ENCODE measurements around the gene RPS18. TPM values are rescaled to one million over a fixed set of nuclear protein-coding genes. Genes with fewer than 3 reads are reported as not detected.
A peak's percentile ranks its signal among the peaks of the same experiment; 100 is the strongest.

RPS18 gene
- total RNA-seq, 5 donors from 2014 or later (not counting 1 experiment from before 2014, with no cell fraction given): 3,249 to 4,871 (median 4,590) TPM

GRCh38 chr6:33314515-33314942, 42.7 kb downstream of the RPS18 start:
- H3K36me3 Mint-ChIP-seq: peaks cover 21% of the 10 kb centered on the region
- H3K4me3 ChIP-seq (ENCODE audit: control insufficient read depth in 1 of 2, extremely low read depth in 1 of 2, low read length in 1 of 2): peak overlapping the region; percentile 35 to 93
- H3K9me3 Mint-ChIP-seq: no peaks in the 10 kb centered on the region

DNA sequence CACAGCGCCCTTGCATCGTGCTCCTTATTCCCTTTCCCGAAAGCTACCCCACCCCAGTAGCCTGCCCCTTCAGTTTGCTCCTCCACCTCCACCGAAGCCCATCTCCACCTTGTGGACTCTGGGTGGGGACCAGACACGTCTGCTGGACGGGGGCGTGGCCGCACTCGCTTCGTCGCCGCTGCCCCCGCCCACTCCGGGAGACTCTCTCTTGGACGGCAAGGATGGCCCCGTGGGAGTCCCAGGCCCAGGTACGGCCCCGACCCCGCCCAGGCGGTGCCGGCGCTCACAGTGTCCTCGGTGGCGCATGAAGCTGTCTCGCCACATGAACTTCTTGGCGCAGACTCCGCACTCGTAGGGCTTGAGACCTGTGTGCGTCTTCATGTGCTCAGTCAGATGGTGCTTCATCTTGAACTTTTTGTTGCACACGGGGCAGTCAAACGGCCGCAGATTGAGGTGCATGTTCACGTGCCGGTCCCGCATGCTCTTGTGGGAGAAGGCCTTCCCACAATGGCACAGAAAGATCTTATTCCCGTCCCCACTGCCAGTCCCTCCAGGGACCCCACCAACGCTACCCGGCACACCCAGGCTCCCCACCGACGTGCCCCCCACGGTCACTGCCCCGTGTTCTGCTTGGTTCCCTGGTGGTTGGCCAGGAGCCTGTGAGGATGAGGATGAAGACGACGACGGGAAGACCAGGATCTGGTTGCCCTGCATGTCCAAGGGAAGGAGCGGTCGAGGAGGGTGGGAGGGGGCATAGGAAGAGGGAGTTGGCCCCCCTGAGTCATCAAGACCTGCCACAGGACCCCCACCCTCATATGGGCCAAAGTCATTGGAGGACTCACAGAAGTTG, 43.3 kb downstream of the RPS18 start:
- WGBS (ENCODE audit: insufficient coverage): 70% methylated on average over 37 of the region's 47 CpGs
- ChIA-PET POLR2A (no interaction called here), CTCF (no interaction called here)

More at GRCh38 chr6:33314515-33314942, 42.7 kb downstream of the RPS18 start:
- no CpG with 5 or more reads among the region's 10 CpGs for WGBS (ENCODE audit: insufficient coverage)
- Histone ChIP-seq H3K9me3 (no peaks in the 10 kb centered on the region), H3K4me1 (ENCODE audit: control insufficient read depth in 1 of 2, extremely low read depth in 1 of 2, insufficient read depth in 2 of 2, low read length in 2 of 2) (peaks cover 32 to 81% of the 10 kb centered on the region in 2 experiments), H3K27me3 (replicated peaks in 1 of 2; ENCODE audit: control insufficient read depth in 2 of 2, extremely low read depth in 1 of 2, insufficient read depth in 2 of 2, low read length in 1 of 2) (no peaks in the 10 kb centered on the region), H3K36me3 (ENCODE audit: control insufficient read depth in 2 of 2, extremely low read depth in 1 of 2, insufficient read depth in 1 of 2, low read length in 1 of 2) (peaks cover 6 to 38% of the 10 kb centered on the region in 2 donors), H3K27ac (ENCODE audit: low read length) (peak overlapping the region; percentile 99)
- peak overlapping the region; percentile 98 to 100 (median 99) for H3K4me3 Mint-ChIP-seq
- ChIA-PET CTCF (no interaction called here), POLR2A (no interaction called here)
- ATAC-seq (replicated peaks in 1 of 4): peak; percentile 8 to 59 (median 15)
- peak overlapping the region; percentile 97 to 98 for H3K27ac Mint-ChIP-seq
- H3K27me3 Mint-ChIP-seq: no peaks in the 10 kb centered on the region
- H3K4me1 Mint-ChIP-seq: peaks cover 67 to 72% (median 68%) of the 10 kb centered on the region in 3 donors
- peak in 34 of 35 experiments; percentile 37 to 91 (median 71) for DNase-seq

DNA sequence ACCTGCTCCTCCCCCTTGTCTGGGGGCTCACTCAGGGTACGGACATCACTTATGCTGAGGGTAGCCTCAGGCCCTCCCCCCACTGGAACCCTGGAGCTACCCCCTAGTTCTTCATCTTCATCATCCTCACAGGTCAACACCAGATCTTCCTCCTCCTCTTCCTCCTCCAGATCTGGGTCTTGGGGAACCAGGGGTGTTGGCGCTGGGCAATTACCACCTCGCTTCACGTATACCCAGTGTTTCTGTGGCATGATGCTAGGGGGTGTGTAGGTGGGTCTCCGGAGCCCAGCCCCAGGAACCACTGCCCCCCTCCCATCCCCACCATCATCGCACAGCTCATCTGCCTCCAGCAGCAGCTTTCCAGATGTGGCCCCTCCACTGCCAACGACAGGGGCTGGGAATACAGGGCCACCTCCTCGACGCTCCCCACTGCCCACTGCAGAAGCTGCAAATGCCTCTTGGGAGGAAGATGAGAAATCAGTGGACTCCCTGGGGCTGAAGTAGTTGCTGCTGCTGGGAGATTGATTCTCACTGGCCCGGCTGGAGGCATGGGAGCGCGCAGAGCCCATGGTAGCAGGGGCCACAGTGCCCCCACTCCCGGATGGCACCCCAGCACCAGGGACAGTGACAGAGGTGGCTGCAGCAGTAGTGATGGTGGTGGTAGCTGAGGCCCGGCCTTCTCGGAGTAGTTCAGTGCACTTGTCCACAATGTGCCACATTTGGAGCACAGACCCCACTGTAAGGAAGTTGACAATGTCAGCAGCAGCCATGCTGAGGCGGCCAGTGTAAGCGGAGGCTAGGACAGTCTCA, 44.1 kb downstream of the RPS18 start:
- Histone ChIP-seq H3K27ac (ENCODE audit: low read length) (peak overlapping the region; percentile 99), H3K4me3 (ENCODE audit: control insufficient read depth in 1 of 2, extremely low read depth in 1 of 2, low read length in 1 of 2) (no peak overlapping the region), H3K4me1 (ENCODE audit: control insufficient read depth in 1 of 2, extremely low read depth in 1 of 2, insufficient read depth in 2 of 2, low read length in 2 of 2) (peaks cover 40 to 81% of the 10 kb centered on the region in 2 experiments), H3K36me3 (ENCODE audit: control insufficient read depth in 2 of 2, extremely low read depth in 1 of 2, insufficient read depth in 1 of 2, low read length in 1 of 2) (peaks cover 10 to 41% of the 10 kb centered on the region in 2 donors), H3K27me3 (replicated peaks in 1 of 2; ENCODE audit: control insufficient read depth in 2 of 2, extremely low read depth in 1 of 2, insufficient read depth in 2 of 2, low read length in 1 of 2) (no peaks in the 10 kb centered on the region), H3K9me3 (no peaks in the 10 kb centered on the region)
- Mint-ChIP-seq H3K9me3 (no peaks in the 10 kb centered on the region), H3K27me3 (no peaks in the 10 kb centered on the region), H3K36me3 (peaks cover 29% of the 10 kb centered on the region), H3K4me1 (peaks cover 77 to 82% (median 78%) of the 10 kb centered on the region in 3 donors), H3K27ac (peak overlapping the region; percentile 97 to 98), H3K4me3 (peak overlapping the region; percentile 69 to 100 (median 99))
- DNase-seq (no peak), ATAC-seq (replicated peaks in 1 of 4) (no peak)
- POLR2A ChIA-PET: no interaction called here
- 97% methylated on average over 11 of the region's 17 CpGs for WGBS (ENCODE audit: insufficient coverage)
- CTCF ChIA-PET: no interaction called here

More for the DNA sequence above, 43.3 kb downstream of the RPS18 start:
- Mint-ChIP-seq H3K9me3 (no peaks in the 10 kb centered on the region), H3K27me3 (no peaks in the 10 kb centered on the region), H3K36me3 (peaks cover 28% of the 10 kb centered on the region), H3K27ac (peak overlapping the region; percentile 97 to 98), H3K4me3 (peak overlapping the region; percentile 98 to 100 (median 99)), H3K4me1 (peaks cover 73 to 78% (median 74%) of the 10 kb centered on the region in 3 donors)
- Histone ChIP-seq H3K9me3 (no peaks in the 10 kb centered on the region), H3K4me1 (ENCODE audit: control insufficient read depth in 1 of 2, extremely low read depth in 1 of 2, insufficient read depth in 2 of 2, low read length in 2 of 2) (peaks cover 37 to 81% of the 10 kb centered on the region in 2 experiments), H3K4me3 (ENCODE audit: control insufficient read depth in 1 of 2, extremely low read depth in 1 of 2, low read length in 1 of 2) (peak overlapping the region; percentile 35 to 93), H3K27ac (ENCODE audit: low read length) (peak overlapping the region; percentile 99), H3K27me3 (replicated peaks in 1 of 2; ENCODE audit: control insufficient read depth in 2 of 2, extremely low read depth in 1 of 2, insufficient read depth in 2 of 2, low read length in 1 of 2) (no peaks in the 10 kb centered on the region), H3K36me3 (ENCODE audit: control insufficient read depth in 2 of 2, extremely low read depth in 1 of 2, insufficient read depth in 1 of 2, low read length in 1 of 2) (peaks cover 6 to 40% of the 10 kb centered on the region in 2 donors)
- DNase-seq: peak in 1 of 35 experiments; percentile 6
- no peak for ATAC-seq (replicated peaks in 1 of 4)

GRCh38 chr6:33316603-33317418, 44.9 kb downstream of the RPS18 start:
- CTCF ChIA-PET: interaction anchor here in 1 of 2 donors (0.6 to 2.7 kb wide), 5 partner anchors 10 to 478 kb away, joined by 3 to 40 read pairs (median 7); partner anchors contain the start of genes RPS18, TAP2 and VPS52
- Histone ChIP-seq H3K4me1 (ENCODE audit: control insufficient read depth in 1 of 2, extremely low read depth in 1 of 2, insufficient read depth in 2 of 2, low read length in 2 of 2) (peaks cover 43 to 81% of the 10 kb centered on the region in 2 experiments), H3K4me3 (ENCODE audit: control insufficient read depth in 1 of 2, extremely low read depth in 1 of 2, low read length in 1 of 2) (peak overlapping the region in 1 of 2 donors; percentile 34), H3K9me3 (no peaks in the 10 kb centered on the region), H3K27me3 (replicated peaks in 1 of 2; ENCODE audit: control insufficient read depth in 2 of 2, extremely low read depth in 1 of 2, insufficient read depth in 2 of 2, low read length in 1 of 2) (no peaks in the 10 kb centered on the region), H3K27ac (ENCODE audit: low read length) (peak overlapping the region; percentile 67), H3K36me3 (ENCODE audit: control insufficient read depth in 2 of 2, extremely low read depth in 1 of 2, insufficient read depth in 1 of 2, low read length in 1 of 2) (peaks cover 12 to 44% of the 10 kb centered on the region in 2 donors)
- no peaks in the 10 kb centered on the region for H3K9me3 Mint-ChIP-seq
- POLR2A ChIA-PET: interaction anchor here (0.5 to 1.6 kb wide), 5 partner anchors 18 to 345 kb away, joined by 3 to 7 read pairs (median 4); partner anchors contain the start of gene RGL2 (in 1 of the 2)
- H3K4me1 Mint-ChIP-seq: peaks cover 76 to 86% (median 81%) of the 10 kb centered on the region in 3 donors
- no peak for ATAC-seq (replicated peaks in 1 of 4)
- no peaks in the 10 kb centered on the region for H3K27me3 Mint-ChIP-seq
- 95% methylated on average over 9 of the region's 19 CpGs for WGBS (ENCODE audit: insufficient coverage)
- peaks cover 29% of the 10 kb centered on the region for H3K36me3 Mint-ChIP-seq
- DNase-seq: no peak
- H3K4me3 Mint-ChIP-seq: peak overlapping the region; percentile 69 to 100 (median 98)
- peak overlapping the region; percentile 97 to 98 for H3K27ac Mint-ChIP-seq

- H3K4me3 ChIP-seq (ENCODE audit: control insufficient read depth in 1 of 2, extremely low read depth in 1 of 2, low read length in 1 of 2): peak overlapping the region in 1 of 2 donors; percentile 93
- ChIA-PET CTCF (interaction anchor here in 1 of 2 donors (0.6 to 2.7 kb wide), 10 partner anchors 10 to 1365 kb away, joined by 3 to 40 read pairs (median 4); partner anchors contain the start of genes PFDN6, RPS18, TAP2 and VPS52), POLR2A (interaction anchor here (0.5 to 1.6 kb wide), 9 partner anchors 10 to 346 kb away, joined by 3 to 7 read pairs (median 3); partner anchors contain the start of genes B3GALT4 (in 1 of the 2) and RGL2 (in 1 of the 2))
- ATAC-seq (replicated peaks in 1 of 4) (peak in 2 of 4 experiments; percentile 0), DNase-seq (peak in 1 of 35 experiments; percentile 61)
- WGBS (ENCODE audit: insufficient coverage): 0% methylated on average over 3 of the region's 27 CpGs
- peaks cover 40 to 80% of the 10 kb centered on the region in 2 experiments for H3K4me1 ChIP-seq (ENCODE audit: control insufficient read depth in 1 of 2, extremely low read depth in 1 of 2, insufficient read depth in 2 of 2, low read length in 2 of 2)
- Mint-ChIP-seq H3K4me3 (peak overlapping the region; percentile 69 to 100 (median 98)), H3K9me3 (no peaks in the 10 kb centered on the region), H3K27me3 (no peaks in the 10 kb centered on the region), H3K27ac (peak overlapping the region; percentile 61 to 97), H3K4me1 (peaks cover 76 to 85% (median 80%) of the 10 kb centered on the region in 3 donors), H3K36me3 (peaks cover 33% of the 10 kb centered on the region)
- H3K9me3 ChIP-seq: no peaks in the 10 kb centered on the region
- H3K27me3 ChIP-seq (replicated peaks in 1 of 2; ENCODE audit: control insufficient read depth in 2 of 2, extremely low read depth in 1 of 2, insufficient read depth in 2 of 2, low read length in 1 of 2): no peaks in the 10 kb centered on the region
- H3K36me3 ChIP-seq (ENCODE audit: control insufficient read depth in 2 of 2, extremely low read depth in 1 of 2, insufficient read depth in 1 of 2, low read length in 1 of 2): peaks cover 12 to 39% of the 10 kb centered on the region in 2 donors
- peak overlapping the region; percentile 67 for H3K27ac ChIP-seq (ENCODE audit: low read length)
Measured at GRCh38 chr6:33317419-33317668, 45.5 kb downstream of the RPS18 start.
